Keratinocyte (primary cell): ENCODE data around the gene MCM3AP. TPM values are rescaled to one million over a fixed set of nuclear protein-coding genes. Genes with fewer than 3 reads are reported as not detected.

Experiments used
- DNase-seq: peaks from one replicate; pipeline ENCODE4 v3.0.0-alpha.2; 2011; ENCODE audit warnings: low read depth, missing footprints, low spot score
- FAIRE-seq: peaks from 2 replicates; lab custom pipeline; 2011; peaks lifted over from hg19 to GRCh38; lab: Jason Lieb, UNC
- H2AFZ ChIP-seq: 2 replicates; pipeline ENCODE4 v1.6.0; 2012; ENCODE audit warnings: low read length, control low read depth, inconsistent platforms; ENCODE audit not compliant: control insufficient read depth
- H3K27ac ChIP-seq: 2 replicates; pipeline ENCODE4 v1.5.1; 2011; ENCODE audit warnings: low read length; ENCODE audit not compliant: control insufficient read depth, insufficient read depth
- H3K27me3 ChIP-seq: 3 replicates; pipeline ENCODE4 v1.6.0; 2011; ENCODE audit warnings: low read length; ENCODE audit not compliant: control insufficient read depth, insufficient read depth; ENCODE audit errors: extremely low read depth
- H3K36me3 ChIP-seq, 2 experiments: 2 replicates in 1 of 2; 3 replicates in 1 of 2; pipeline ENCODE4 v1.5.1; 2011; ENCODE audit warnings: low read length in 2 of 2, mild to moderate bottlenecking in 1 of 2; ENCODE audit not compliant: control insufficient read depth in 2 of 2, insufficient read depth in 2 of 2; ENCODE audit errors: extremely low read depth in 1 of 2
- H3K4me1 ChIP-seq: 3 replicates; pipeline ENCODE4 v1.5.1; 2011; ENCODE audit warnings: low read length; ENCODE audit not compliant: control insufficient read depth, insufficient read depth; ENCODE audit errors: extremely low read depth
- H3K4me2 ChIP-seq: 3 replicates; pipeline ENCODE4 v1.6.0; 2011; ENCODE audit warnings: low read depth, low read length; ENCODE audit not compliant: control insufficient read depth, insufficient read depth; ENCODE audit errors: extremely low read depth
- H3K4me3 ChIP-seq, 3 experiments: fragments of 200-600 bp in 1 of 3; sonication (generic) in 1 of 3; 2 replicates in 2 of 3; 3 replicates in 1 of 3; pipeline ENCODE4 v1.5.1; 2011 to 2016; ENCODE audit warnings: low read length in 3 of 3, mild to moderate bottlenecking in 3 of 3, control low read depth in 2 of 3, inconsistent platforms in 1 of 3, low read depth in 1 of 3, mixed read lengths in 1 of 3, mixed run types in 1 of 3, moderate library complexity in 1 of 3; ENCODE audit not compliant: control insufficient read depth in 2 of 3, insufficient read depth in 2 of 3; ENCODE audit errors: extremely low read depth in 1 of 3
- H3K79me2 ChIP-seq: 2 replicates; pipeline ENCODE4 v1.6.0; 2012; ENCODE audit warnings: low read length; ENCODE audit not compliant: control insufficient read depth, insufficient read depth
- H3K9ac ChIP-seq: 3 replicates; pipeline ENCODE4 v1.6.0; 2011; ENCODE audit warnings: low read length; ENCODE audit not compliant: control insufficient read depth, insufficient read depth; ENCODE audit errors: extremely low read depth
- H3K9me1 ChIP-seq: 3 replicates; pipeline ENCODE4 v1.6.0; 2011; ENCODE audit warnings: low read length; ENCODE audit not compliant: control insufficient read depth, insufficient read depth; ENCODE audit errors: extremely low read depth
- H3K9me3 ChIP-seq: 2 replicates; pipeline ENCODE4 v1.5.1; 2012; ENCODE audit warnings: low read depth, low read length; ENCODE audit not compliant: control insufficient read depth
- H4K20me1 ChIP-seq: 3 replicates; pipeline ENCODE4 v1.6.0; 2011; ENCODE audit warnings: low read length; ENCODE audit not compliant: control insufficient read depth, insufficient read depth; ENCODE audit errors: extremely low read depth
- EZH2 ChIP-seq: IDR thresholded peaks from one replicate; pipeline ENCODE4 v1.6.1; 2012; ENCODE audit warnings: inconsistent platforms, mild to moderate bottlenecking, low read length, moderate library complexity
- dilution Hi-C: fragments of 300-500 bp; cut with MboI; formaldehyde crosslinking; loops from one replicate; pipeline ENCODE4 v1.7.0; 2020; ENCODE audit warnings: low sequenced_read_pairs; ENCODE audit not compliant: extremely low pct_ligation_motif_present
- polyA plus RNA-seq, 5 experiments: library from polyadenylated mRNA; depleted of rRNA in 3 of 5; stranded (reverse) in 3 of 5; stranded (forward) in 1 of 5; unstranded in 1 of 5; fragments of >200 nt; gene quantifications; 1 replicate in 1 of 5; 2 replicates in 3 of 5; 3 replicates in 1 of 5; pipeline versions ENCODE4 v1.2.1 to v1.2.3, GENCODE V29; 2011 to 2012; ENCODE audit warnings: missing spikeins in 2 of 5, low read depth in 1 of 5, low replicate concordance in 1 of 5
- TF ChIP-seq, protein P1 (sequence below), 3 experiments: IDR thresholded peaks in 1 of 3; conservative IDR thresholded peaks in 1 of 3; optimal IDR thresholded peaks in 1 of 3; 2 replicates in 2 of 3; 3 replicates in 1 of 3; pipeline versions ENCODE3 to v1.5.1; 2011; ENCODE audit warnings: low read length in 3 of 3, mild to moderate bottlenecking in 3 of 3, moderate library complexity in 2 of 3, control low read depth in 1 of 3, inconsistent platforms in 1 of 3; ENCODE audit not compliant: insufficient read depth in 2 of 3; ENCODE audit errors: extremely low read depth in 1 of 3

MCM3AP gene
- polyA plus RNA-seq, 1 donor (not counting 4 experiments of a cell fraction or from before 2014, with no cell fraction given), result 34.3 TPM

DNA sequence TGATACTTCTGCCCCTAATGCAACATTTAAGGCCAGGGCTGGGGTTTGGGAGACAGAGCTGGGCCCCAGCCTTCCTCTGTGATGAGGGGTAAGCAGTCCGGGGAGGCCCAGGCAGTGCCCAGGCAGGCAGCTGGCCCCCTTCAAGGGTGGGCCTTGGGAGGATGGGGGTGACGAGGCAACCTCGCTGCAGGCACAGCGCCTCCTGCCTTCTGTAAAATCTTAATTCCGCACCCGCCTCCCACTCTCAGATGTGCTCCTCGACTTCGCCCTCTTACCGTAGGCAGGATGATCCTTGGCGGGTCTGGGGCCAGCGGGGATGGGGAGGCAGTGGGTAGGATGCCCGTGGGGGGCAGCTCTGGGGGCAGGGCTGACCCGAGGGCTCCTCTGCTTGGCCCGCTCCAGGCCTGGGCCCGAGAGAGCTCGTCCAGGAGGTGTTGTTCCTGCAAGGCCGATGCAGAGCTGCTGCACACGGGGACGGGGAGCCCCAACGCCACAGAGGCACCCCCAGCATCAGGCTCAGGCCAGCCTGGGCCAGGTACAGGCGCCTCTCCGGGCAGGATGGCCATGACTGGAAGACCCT, 29.1 kb upstream of the MCM3AP start:
- no peaks in the 10 kb centered on the region for H3K36me3 ChIP-seq
- TF ChIP-seq, protein P1, sequence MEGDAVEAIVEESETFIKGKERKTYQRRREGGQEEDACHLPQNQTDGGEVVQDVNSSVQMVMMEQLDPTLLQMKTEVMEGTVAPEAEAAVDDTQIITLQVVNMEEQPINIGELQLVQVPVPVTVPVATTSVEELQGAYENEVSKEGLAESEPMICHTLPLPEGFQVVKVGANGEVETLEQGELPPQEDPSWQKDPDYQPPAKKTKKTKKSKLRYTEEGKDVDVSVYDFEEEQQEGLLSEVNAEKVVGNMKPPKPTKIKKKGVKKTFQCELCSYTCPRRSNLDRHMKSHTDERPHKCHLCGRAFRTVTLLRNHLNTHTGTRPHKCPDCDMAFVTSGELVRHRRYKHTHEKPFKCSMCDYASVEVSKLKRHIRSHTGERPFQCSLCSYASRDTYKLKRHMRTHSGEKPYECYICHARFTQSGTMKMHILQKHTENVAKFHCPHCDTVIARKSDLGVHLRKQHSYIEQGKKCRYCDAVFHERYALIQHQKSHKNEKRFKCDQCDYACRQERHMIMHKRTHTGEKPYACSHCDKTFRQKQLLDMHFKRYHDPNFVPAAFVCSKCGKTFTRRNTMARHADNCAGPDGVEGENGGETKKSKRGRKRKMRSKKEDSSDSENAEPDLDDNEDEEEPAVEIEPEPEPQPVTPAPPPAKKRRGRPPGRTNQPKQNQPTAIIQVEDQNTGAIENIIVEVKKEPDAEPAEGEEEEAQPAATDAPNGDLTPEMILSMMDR (optimal IDR thresholded peaks at IDR 0.05 in 1 of 3, IDR thresholded peaks at IDR 0.05 in 1 of 3, conservative IDR thresholded peaks at IDR 0.05 in 1 of 3; ENCODE audit: extremely low read depth in 1 of 3, insufficient read depth in 2 of 3, low read length in 3 of 3), result no peak
- no peak for TF ChIP-seq EZH2
- H3K27ac ChIP-seq, result no peak overlapping the region
- dilution Hi-C loops, result no loop called here
- peaks cover 2% of the 10 kb centered on the region for H3K79me2 ChIP-seq
- H3K9ac ChIP-seq, result no peak overlapping the region
- DNase-seq (no peak), FAIRE-seq (no peak)
- no peaks in the 10 kb centered on the region for H3K9me1 ChIP-seq
- H3K27me3 ChIP-seq, result no peaks in the 10 kb centered on the region
- no peaks in the 10 kb centered on the region for H4K20me1 ChIP-seq
- no peak overlapping the region for H3K4me2 ChIP-seq
- H2AFZ ChIP-seq, result no peak overlapping the region
- H3K4me3 ChIP-seq, result no peak overlapping the region
- peaks cover 3% of the 10 kb centered on the region for H3K4me1 ChIP-seq
- no peaks in the 10 kb centered on the region for H3K9me3 ChIP-seq

DNA sequence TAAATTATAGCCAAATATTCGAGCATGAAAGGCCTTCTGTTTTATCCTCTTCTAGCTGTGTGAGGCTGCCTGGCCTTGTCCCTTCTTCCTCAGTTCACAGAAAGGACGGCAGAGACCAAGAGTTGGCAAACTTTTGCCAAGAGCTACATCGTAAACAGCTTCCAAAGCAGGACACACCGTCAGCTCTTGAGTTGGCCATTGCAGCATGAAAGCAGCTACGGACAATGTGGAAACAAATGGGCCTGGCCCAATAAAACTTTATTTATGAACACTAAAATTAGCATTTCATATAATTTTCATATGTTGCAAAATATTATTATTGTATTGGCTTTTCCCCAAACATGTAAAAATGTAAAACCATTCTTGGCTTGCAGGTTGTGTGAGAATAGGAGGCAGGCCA, 27.5 kb upstream of the MCM3AP start:
- FAIRE-seq (no peak), DNase-seq (no peak)
- Histone ChIP-seq H3K4me1 (no peaks in the 10 kb centered on the region), H3K27ac (no peak overlapping the region), H3K4me2 (no peak overlapping the region), H2AFZ (no peak overlapping the region), H3K79me2 (no peaks in the 10 kb centered on the region), H3K36me3 (peaks cover 0 to 4% of the 10 kb centered on the region in 2 experiments), H3K9me1 (no peaks in the 10 kb centered on the region), H3K27me3 (no peaks in the 10 kb centered on the region), H3K9me3 (no peaks in the 10 kb centered on the region), H3K4me3 (no peak overlapping the region), H3K9ac (no peak overlapping the region), H4K20me1 (no peaks in the 10 kb centered on the region)
- TF ChIP-seq, protein P1 (optimal IDR thresholded peaks at IDR 0.05 in 1 of 3, IDR thresholded peaks at IDR 0.05 in 1 of 3, conservative IDR thresholded peaks at IDR 0.05 in 1 of 3; ENCODE audit: extremely low read depth in 1 of 3, insufficient read depth in 2 of 3, low read length in 3 of 3), result no peak
- no peak for TF ChIP-seq EZH2
- dilution Hi-C loops, result no loop called here
